GM12872 (cell line): ENCODE results near the gene ADRA2C.

Experiments used
- CTCF ChIP-seq: IDR thresholded peaks from 3 replicates; pipeline ENCODE4 v1.5.1; 2011; ENCODE audit warnings: low read depth, mild to moderate bottlenecking, low read length, moderate library complexity; ENCODE audit not compliant: insufficient read depth

The ADRA2C gene

DNA sequence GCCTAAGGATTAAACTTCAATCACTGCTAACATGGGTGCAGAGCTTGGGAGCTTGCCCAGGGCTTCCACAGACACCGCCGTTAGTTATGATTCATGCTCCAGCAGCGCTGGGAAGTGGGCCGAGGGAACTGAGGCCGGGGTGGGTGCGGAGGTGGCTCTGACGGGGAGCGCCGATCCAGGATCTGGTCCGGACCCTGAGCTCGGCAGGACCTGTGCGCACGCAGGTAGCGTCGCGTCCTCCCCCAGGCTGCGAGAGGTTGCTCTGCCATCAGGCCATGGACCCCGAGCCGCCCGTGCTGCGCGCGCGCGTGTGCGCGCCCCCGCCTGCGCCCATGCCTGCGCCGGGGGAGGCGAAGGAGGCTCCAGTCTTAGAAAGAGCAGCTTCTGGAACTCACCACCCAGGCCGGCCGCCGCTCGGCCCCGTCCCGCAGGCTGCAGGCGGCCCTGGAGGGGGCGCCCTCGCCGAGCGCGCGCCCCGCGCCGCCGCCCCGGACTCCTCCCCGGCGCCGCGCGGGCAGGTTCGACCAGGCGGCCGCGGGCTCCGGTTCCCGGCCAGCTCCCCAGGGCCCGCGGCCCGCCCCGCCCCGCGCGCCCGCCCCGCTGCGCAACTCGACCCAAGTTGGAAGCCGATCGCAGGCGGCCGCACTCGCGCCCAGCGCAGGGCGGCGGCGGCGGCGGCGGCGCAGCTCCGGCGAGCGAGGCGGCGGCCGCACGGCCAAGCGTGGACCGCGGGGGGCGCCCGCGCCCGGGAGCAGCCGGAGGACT lies 732 bp upstream of the ADRA2C start:
- no peak; the same call in 2 of the 3 replicates for TF ChIP-seq CTCF

- no peak for TF ChIP-seq CTCF
Measured at GRCh38 chr4:3766785-3767569, 792 bp downstream of the ADRA2C start.

DNA sequence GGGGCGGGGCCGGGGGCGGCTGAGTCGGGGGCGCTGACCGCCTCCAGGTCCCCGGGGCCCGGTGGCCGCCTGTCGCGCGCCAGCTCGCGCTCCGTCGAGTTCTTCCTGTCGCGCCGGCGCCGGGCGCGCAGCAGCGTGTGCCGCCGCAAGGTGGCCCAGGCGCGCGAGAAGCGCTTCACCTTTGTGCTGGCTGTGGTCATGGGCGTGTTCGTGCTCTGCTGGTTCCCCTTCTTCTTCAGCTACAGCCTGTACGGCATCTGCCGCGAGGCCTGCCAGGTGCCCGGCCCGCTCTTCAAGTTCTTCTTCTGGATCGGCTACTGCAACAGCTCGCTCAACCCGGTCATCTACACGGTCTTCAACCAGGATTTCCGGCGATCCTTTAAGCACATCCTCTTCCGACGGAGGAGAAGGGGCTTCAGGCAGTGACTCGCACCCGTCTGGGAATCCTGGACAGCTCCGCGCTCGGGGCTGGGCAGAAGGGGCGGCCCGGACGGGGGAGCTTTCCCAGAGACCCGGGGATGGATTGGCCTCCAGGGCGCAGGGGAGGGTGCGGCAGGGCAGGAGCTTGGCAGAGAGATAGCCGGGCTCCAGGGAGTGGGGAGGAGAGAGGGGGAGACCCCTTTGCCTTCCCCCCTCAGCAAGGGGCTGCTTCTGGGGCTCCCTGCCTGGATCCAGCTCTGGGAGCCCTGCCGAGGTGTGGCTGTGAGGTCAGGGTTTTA lies 1.5 kb downstream of the ADRA2C start:
- no peak for TF ChIP-seq CTCF

DNA sequence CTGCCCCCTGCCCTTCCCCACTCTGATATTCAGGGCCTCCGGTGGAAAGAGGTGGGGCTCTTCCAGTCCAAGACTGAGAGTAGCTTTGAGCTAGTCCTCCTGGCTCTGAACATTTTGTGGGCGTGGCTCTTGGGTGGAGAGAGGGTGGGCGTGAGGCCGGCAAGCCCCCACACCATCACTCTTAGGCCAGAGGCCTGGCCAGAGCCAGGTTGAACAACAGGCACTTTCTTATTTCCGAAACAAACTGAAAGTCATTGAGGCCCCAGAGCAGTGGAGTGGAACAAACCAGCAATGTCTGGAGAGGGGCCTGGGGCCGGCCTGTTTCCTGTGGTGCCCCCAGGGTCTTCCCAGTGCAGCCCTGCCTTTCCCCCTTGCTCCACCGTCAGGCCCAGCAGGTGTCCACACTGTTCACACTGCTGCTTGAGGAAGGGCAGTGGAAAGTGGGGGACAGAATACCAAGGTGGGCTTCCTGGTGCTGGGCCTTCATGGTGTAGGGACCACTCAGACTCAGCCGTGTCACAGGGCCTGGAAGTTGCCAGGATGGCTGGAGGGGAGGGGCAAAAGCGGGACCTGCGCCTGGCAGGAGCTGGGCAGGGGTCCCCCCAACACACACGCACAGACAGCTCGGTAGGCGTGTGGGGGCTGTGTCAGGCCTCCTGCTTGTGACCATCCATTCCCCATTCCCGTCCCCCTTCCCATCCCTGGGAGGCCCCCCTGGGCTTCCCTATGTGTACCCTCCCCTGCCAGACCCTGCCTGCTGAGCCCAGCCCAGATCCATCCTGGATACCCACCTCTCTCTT lies 2.9 kb downstream of the ADRA2C start:
- no peak for TF ChIP-seq CTCF

- TF ChIP-seq CTCF = no peak
Measured at GRCh38 chr4:3769642-3770184, 3.5 kb downstream of the ADRA2C start.

DNA sequence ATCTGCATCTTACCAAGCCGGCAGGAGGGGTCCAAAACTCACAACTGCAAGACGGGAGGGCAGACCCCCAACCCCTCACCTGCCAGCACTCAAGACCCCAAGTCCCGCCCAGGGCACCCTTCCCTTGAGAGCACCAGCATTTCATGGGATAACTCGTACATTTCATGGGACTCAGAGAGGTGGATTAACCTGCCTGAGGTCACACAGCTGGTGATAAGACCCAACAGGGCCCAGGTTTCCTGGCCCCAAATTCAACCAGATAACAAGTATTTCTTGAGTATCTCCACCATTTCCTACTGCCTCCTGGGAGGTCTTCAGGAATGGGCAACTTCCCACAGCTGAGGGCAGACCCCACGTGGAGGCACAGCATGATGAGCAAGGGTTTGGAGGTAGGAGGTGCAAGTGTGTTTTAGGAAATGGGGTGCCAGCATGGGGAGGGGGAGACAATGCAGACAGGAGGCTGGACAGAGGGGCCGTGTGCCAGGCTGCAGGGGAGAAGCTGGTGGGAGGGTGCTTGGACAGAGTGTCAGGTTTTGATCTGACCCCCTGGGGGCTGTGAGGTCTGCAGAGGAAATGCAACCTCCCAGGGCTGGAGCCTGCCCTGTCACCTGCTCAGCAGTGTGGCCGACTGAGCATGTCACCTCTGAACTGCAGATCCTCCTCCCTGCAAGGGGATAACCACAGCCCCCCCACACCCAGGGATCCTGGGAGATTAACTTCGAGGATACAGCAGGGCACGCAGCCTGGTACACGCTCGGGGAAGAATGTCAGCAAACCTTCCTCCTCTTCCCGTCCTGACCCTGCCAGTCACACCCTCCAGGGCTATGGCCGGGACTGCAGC lies 4.4 kb downstream of the ADRA2C start:
- no peak for TF ChIP-seq CTCF
